HG02759 (cell line): ENCODE measurements around the gene RPEL1.

ENCODE experiments used
- ATAC-seq: cut with Tn5 transposase; IDR thresholded peaks from one replicate; pipeline ENCODE4 v1.9.1; 2021; ENCODE audit warnings: mild to moderate bottlenecking, moderate library complexity; ENCODE audit not compliant: unreplicated experiment

The RPEL1 gene

GRCh38 chr10:103278537-103278823 is 32.8 kb downstream of the RPEL1 start:
- ATAC-seq, result no peak

DNA sequence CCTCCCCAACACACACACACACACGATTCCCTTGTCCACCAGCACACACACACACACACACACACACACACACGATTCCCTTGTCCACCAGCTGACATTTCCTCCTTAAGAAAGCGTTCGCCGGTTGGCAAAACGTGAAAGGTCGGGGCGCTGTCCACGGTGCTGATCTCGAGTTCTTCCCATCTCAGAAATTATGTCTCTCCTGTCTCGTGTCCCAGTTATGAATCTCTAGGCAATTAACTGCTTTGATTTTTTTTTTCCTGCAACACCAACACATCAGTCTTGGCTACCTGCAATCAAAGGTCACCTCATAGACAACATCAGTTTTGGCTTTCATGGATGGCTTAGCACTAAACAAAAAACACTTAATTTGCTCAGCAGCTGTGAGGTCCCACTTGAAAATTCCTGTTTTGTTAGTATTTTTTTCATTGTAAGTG is 33.2 kb downstream of the RPEL1 start:
- no peak for ATAC-seq

DNA sequence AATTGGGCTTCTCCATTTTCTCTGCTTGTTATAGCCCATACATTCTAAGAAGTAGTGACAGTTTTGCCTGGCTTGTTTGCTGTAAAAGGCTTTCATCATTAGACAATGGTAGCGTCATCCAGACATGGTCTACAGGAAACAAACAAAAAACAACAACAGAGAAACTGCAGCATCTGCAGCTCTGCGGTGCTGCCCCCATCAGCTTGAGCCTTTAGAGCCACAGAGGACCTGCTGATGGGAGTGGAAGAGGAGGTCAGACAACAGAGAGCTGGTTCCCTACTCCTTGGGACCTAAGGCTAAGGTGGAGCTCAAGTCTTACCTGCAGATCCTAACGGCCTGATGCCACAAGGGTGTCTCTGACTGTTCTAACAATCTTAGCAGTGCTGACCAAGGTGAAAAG is 34.3 kb downstream of the RPEL1 start:
- no peak for ATAC-seq

DNA sequence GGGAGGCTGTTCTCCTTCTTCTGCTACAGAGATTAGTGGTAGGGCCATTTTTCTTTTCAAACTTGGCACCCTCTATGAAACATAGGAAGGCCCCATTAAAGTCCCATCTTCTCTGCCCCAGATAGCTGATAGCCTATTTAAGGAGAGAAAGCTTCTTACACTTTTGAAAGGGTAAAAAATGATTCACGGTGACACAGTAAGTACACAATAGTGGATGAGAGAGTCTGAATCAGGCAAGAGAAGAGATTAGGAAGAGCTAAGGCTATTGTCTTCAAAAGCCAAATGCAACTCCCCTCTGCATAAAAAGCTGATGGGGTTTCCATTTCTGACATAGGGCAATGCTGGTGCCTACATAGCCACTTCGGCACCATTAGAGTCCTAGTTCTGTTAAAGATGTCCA is 34.8 kb downstream of the RPEL1 start:
- ATAC-seq, result no peak

DNA sequence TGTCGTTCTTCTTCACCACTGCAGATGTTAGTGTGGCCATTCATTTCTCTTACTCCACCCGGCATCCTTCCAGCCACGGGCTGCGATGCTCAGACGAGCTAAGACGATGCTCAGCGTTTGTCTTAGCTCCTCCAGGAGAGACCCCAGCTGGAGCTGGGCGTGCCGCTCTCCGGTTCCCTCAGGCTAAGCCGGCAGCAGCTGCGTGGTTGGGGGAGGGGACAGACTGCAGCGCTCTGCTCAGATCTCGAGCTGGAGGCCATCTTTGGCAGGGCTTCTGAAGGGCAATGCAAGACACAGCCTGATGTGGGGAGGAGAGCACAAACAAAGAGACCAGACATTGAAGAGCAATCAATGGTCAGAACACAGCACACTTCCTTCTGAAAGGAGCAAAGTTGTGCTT is 36.1 kb downstream of the RPEL1 start:
- ATAC-seq, result no peak

DNA sequence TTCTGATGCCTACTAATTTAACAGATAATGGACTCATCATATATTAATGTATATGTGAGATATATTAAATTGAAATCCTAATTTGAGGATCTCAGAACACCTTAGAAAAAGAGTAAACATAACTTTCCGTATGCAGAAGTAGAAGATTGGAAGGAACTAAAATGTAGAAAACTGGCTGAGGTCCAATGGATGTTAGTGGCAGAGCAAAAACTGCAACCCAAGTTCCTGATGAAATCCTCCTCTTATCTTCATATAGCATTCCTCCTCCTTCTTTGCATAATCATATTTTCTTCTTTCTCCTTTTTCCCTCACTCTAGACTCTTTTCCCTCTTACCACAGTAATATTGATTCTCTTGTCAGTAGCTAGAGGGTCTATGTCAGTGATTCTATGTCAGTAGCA is 37.3 kb downstream of the RPEL1 start:
- no peak for ATAC-seq

DNA sequence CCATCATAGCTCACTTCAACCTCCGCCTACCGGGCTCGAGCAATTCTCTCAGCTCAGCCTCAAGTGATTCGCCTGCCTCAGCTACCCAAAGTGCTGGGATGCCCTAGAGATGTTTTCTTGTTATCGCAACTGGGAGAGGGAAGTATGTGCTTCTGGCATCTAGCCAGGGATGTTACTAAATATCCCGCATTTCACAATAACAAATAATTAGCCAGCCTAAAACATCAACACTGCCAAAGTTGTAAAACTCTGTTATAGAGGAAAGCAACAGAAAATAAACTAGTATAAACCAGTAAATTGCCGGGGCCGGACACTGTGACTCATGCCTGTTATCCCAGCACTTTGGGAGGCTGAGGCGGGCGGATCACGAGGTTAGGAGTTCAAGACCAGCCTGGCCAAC is 38.5 kb downstream of the RPEL1 start:
- no peak for ATAC-seq

GRCh38 chr10:103287992-103288391 is 42.3 kb downstream of the RPEL1 start:
- ATAC-seq, result no peak

DNA sequence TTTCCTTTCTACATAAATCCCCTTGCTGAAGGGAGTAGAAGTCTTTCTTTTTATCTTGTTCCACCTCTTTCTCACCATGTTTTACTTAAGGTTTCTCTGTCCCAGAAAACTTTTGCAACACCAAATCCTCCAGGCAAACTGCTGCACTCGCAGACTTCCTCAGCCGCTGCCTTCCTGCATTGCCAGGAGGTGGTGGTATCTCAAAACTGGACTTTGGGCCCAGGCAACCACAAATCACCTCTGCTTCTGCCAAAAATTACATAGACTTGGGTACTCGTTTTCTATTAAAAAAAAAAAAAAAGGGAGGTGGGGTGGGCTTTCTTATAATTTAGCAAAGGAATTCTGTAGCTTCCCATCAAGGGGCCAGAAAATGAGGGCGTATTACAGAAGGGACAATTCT is 45.9 kb downstream of the RPEL1 start:
- no peak for ATAC-seq

- no peak for ATAC-seq
Measured at GRCh38 chr10:103295374-103296015, 49.8 kb downstream of the RPEL1 start.
